Chondrocyte (in vitro differentiated cells): ENCODE data around the gene PTPN11. TPM values are rescaled to one million over a fixed set of nuclear protein-coding genes. Genes with fewer than 3 reads are reported as not detected.

Source experiments
- DNase-seq: peaks from one replicate; pipeline ENCODE4 v3.0.0; 2021; ENCODE audit warnings: mixed read lengths, low spot score
- H3K27ac Mint-ChIP-seq: one replicate; pipeline ENCODE4 v1.8.0; 2021; ENCODE audit warnings: mild to moderate bottlenecking, moderate library complexity, mixed read lengths; ENCODE audit not compliant: unreplicated experiment
- H3K27me3 Mint-ChIP-seq: 2 replicates; pipeline ENCODE4 v1.8.0; 2021; ENCODE audit warnings: low read depth, mixed read lengths
- H3K36me3 Mint-ChIP-seq: 2 replicates; pipeline ENCODE4 v1.8.0; 2021; ENCODE audit warnings: low read depth, mixed read lengths
- H3K4me1 Mint-ChIP-seq: 2 replicates; pipeline ENCODE4 v1.8.0; 2021; ENCODE audit warnings: low read depth, mild to moderate bottlenecking, mixed read lengths
- H3K4me3 Mint-ChIP-seq: one replicate; pipeline ENCODE4 v1.8.0; 2021; ENCODE audit warnings: mild to moderate bottlenecking, moderate library complexity, mixed read lengths; ENCODE audit not compliant: unreplicated experiment
- H3K9me3 Mint-ChIP-seq: 2 replicates; pipeline ENCODE4 v1.8.0; 2021; ENCODE audit warnings: low read depth, mixed read lengths
- CTCF ChIP-seq: fragments of 200-600 bp; sonication (generic); IDR thresholded peaks from 2 replicates; pipeline ENCODE4 v1.5.0; 2021; ENCODE audit warnings: antibody characterized with exemption, mild to moderate bottlenecking, moderate library complexity
- total RNA-seq: library from RNA; stranded (reverse); gene quantifications from 3 replicates; pipeline ENCODE4 v1.2.1, GENCODE V29; 2021

Gene PTPN11
- total RNA-seq, 1 donor from 2014 or later = 141 TPM

- no peak overlapping the region for H3K4me3 Mint-ChIP-seq
- no peaks in the 10 kb centered on the region for H3K36me3 Mint-ChIP-seq
- no peak overlapping the region for H3K27ac Mint-ChIP-seq
- no peak for TF ChIP-seq CTCF
- no peaks in the 10 kb centered on the region for H3K27me3 Mint-ChIP-seq
- peaks cover 6% of the 10 kb centered on the region for H3K9me3 Mint-ChIP-seq
- H3K4me1 Mint-ChIP-seq = peaks cover 7% of the 10 kb centered on the region
- DNase-seq = no peak
Observed at GRCh38 chr12:112527501-112527900, 108.8 kb downstream of the PTPN11 start.

- H3K4me3 Mint-ChIP-seq = no peak overlapping the region
- H3K27me3 Mint-ChIP-seq = no peaks in the 10 kb centered on the region
- H3K36me3 Mint-ChIP-seq = no peaks in the 10 kb centered on the region
- H3K27ac Mint-ChIP-seq = no peak overlapping the region
- no peak for DNase-seq
- peaks cover 6% of the 10 kb centered on the region for H3K9me3 Mint-ChIP-seq
- no peak for TF ChIP-seq CTCF
- peaks cover 7% of the 10 kb centered on the region for H3K4me1 Mint-ChIP-seq
Observed at GRCh38 chr12:112528521-112528920, 109.8 kb downstream of the PTPN11 start.

- H3K27me3 Mint-ChIP-seq = no peaks in the 10 kb centered on the region
- TF ChIP-seq CTCF = no peak
Observed at GRCh38 chr12:112530941-112531340, 112.2 kb downstream of the PTPN11 start.

GRCh38 chr12:112532106-112532505 is 113.4 kb downstream of the PTPN11 start:
- peaks cover 2% of the 10 kb centered on the region for H3K9me3 Mint-ChIP-seq
- no peaks in the 10 kb centered on the region for H3K27me3 Mint-ChIP-seq
- TF ChIP-seq CTCF = no peak
- no peaks in the 10 kb centered on the region for H3K4me1 Mint-ChIP-seq
- H3K36me3 Mint-ChIP-seq = no peaks in the 10 kb centered on the region
- H3K27ac Mint-ChIP-seq = no peak overlapping the region
- DNase-seq = no peak
- no peak overlapping the region for H3K4me3 Mint-ChIP-seq

More at GRCh38 chr12:112530941-112531340, 112.2 kb downstream of the PTPN11 start:
- Mint-ChIP-seq H3K4me3 (no peak overlapping the region), H3K36me3 (no peaks in the 10 kb centered on the region), H3K9me3 (peaks cover 4% of the 10 kb centered on the region), H3K4me1 (no peaks in the 10 kb centered on the region), H3K27ac (no peak overlapping the region)
- DNase-seq = no peak

- H3K4me3 Mint-ChIP-seq = no peak overlapping the region
- no peak overlapping the region for H3K27ac Mint-ChIP-seq
- H3K27me3 Mint-ChIP-seq = no peaks in the 10 kb centered on the region
- peaks cover 1% of the 10 kb centered on the region for H3K36me3 Mint-ChIP-seq
- DNase-seq = no peak
- H3K9me3 Mint-ChIP-seq = no peaks in the 10 kb centered on the region
- peaks cover 7% of the 10 kb centered on the region for H3K4me1 Mint-ChIP-seq
- no peak for TF ChIP-seq CTCF
Observed at GRCh38 chr12:112533528-112533927, 114.8 kb downstream of the PTPN11 start.
